Stimulated activated naive CD8-positive, alpha-beta T cell treated with anti-CD3 and anti-CD28 coated beads, Interleukin-15, Interleukin-2, amounts not matched to agents 100 U/mL and 50 U/mL, for 24 hours (primary cell): ENCODE results near the gene OR6B1.
"Not testable (repeated sequence)": the region's sequence is repeated elsewhere in the genome, so short reads cannot be mapped to it uniquely, and the experiment has no call there.

Experiments used
- ATAC-seq: fragments of 150-1000 bp; cut with Tn5 transposase; one replicate; pipeline ENCODE4 v1.10.0; 2021
- DNase-seq: peaks from one replicate; pipeline ENCODE4 v3.0.0; 2021

OR6B1 gene

GRCh38 chr7:144038887-144039286 lies 38.8 kb downstream of the OR6B1 start:
- DNase-seq: no peak
- ATAC-seq: no peak

DNA sequence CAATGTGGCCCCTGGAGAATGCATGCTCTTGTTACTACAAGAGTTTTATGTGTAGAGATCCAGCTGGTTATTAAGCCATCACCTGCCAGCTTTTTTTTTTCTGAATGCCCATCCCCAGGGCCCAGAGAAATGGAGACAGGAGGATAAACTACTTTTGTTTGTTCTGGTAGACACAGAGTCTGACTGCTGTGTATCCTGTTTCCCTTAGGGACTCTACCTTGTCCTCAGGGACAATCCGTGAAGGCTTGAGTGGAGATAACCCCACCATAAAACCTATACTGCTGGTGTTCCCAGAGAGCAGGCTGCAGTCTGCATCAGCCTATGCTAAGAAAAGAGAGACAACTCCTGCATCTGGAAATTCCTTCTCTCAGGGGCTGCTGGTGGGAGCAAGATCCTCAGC lies 48.5 kb downstream of the OR6B1 start, which contains the start of gene OR2A5:
Gene OR2A5, plus strand, starts transcription at position 301 of the 400 bp plus-strand sequence. CDS start 1,454 bp downstream, outside the sequence.
- ATAC-seq: no peak

GRCh38 chr7:144049491-144049890 lies 49.4 kb downstream of the OR6B1 start:
- ATAC-seq (no peak), DNase-seq (no peak)

More for the DNA sequence above, 48.5 kb downstream of the OR6B1 start, which contains the start of gene OR2A5:
- DNase-seq: no peak

DNA sequence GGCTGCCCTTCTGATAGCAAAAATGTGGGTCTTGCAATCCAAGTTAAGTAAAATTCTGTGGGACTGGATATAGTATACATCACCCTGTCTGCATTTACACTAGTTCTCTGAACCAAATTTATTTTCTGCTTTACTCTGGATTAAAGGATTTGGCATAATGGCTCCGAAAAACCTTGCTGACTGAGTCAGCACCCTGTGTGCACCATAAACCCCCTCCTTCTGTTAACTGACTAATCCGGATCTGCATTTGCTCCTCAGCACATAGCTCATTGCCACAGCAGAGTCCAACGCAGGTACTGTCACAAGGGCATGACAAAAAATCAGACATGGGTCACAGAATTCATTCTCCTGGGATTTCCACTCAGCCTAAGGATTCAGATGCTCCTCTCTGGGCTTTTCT lies 50.0 kb downstream of the OR6B1 start:
- ATAC-seq (no peak), DNase-seq (no peak)

DNA sequence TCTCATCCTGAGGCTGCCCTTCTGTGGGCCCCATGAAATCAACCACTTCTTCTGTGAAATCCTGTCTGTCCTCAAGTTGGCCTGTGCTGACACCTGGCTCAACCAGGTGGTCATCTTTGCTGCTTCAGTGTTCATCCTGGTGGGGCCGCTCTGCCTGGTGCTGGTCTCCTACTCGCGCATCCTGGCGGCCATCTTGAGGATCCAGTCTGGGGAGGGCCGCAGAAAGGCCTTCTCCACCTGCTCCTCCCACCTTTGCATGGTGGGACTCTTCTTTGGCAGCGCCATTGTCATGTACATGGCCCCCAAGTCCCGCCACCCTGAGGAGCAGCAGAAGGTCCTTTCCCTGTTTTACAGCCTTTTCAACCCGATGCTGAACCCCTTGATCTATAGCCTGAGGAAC lies 50.8 kb downstream of the OR6B1 start:
- not testable (repeated sequence) for DNase-seq, ATAC-seq

DNA sequence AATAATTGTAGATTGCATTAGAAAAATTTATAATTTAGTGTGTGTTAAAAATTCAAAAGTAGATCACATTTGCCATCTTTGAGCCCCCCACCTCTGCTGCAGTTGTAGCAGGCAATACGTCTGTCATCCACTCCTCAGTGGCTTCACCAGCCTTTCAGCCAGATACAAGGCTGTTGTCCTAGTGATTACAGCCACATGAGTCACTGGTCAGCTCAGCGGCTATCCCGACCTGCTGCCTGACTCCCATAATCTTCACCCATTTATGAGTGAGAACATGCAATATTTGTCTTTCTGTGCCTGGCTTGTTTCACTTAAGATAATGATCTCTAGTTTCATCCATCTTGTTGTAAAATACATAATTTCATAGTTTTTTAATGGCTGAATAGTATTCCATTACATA lies 57.8 kb downstream of the OR6B1 start:
- DNase-seq: no peak

More for the DNA sequence above, 57.8 kb downstream of the OR6B1 start:
- no peak for ATAC-seq
